K562 (cell line): ENCODE results near the gene SAT2. TPM values are rescaled to one million over a fixed set of nuclear protein-coding genes. Genes with fewer than 3 reads are reported as not detected.

Source experiments
- CBX1 ChIP-seq: sonication (generic); IDR thresholded peaks from 2 replicates; pipeline ENCODE4 v1.6.1; 2016; ENCODE audit warnings: antibody characterized with exemption, low read depth, mild to moderate bottlenecking
- CCNT2 ChIP-seq: IDR thresholded peaks from 2 replicates; pipeline ENCODE4 v1.6.1; 2011; ENCODE audit warnings: borderline replicate concordance, low read depth, mild to moderate bottlenecking, moderate library complexity, mixed read lengths, low read length; ENCODE audit not compliant: insufficient read length; ENCODE audit errors: extremely low read depth
- EHMT2 ChIP-seq: fragments of 450-650 bp; IDR thresholded peaks from 2 replicates; pipeline ENCODE4 v1.6.1; 2018; ENCODE audit warnings: antibody characterized with exemption
- ESRRB ChIP-seq: fragments of 250-450 bp; sonication (Bioruptor Pico); IDR thresholded peaks from 2 replicates; pipeline ENCODE4 v1.5.0; 2020; ENCODE audit warnings: mild to moderate bottlenecking, moderate library complexity, borderline replicate concordance
- FOS ChIP-seq: IDR thresholded peaks from 3 replicates; pipeline ENCODE4 v1.6.1; 2011; ENCODE audit not compliant: insufficient read length; ENCODE audit errors: extremely low read depth
- HDAC1 ChIP-seq, 2 experiments: fragments of 450-650 bp; IDR thresholded peaks; 2 replicates each; pipeline ENCODE4 v1.6.1; 2016 to 2017; ENCODE audit warnings: inconsistent platforms in 1 of 2, mild to moderate bottlenecking in 1 of 2, moderate library complexity in 1 of 2
- L3MBTL2 ChIP-seq: fragments of 450-650 bp; IDR thresholded peaks from 2 replicates; pipeline ENCODE4 v1.6.1; 2016; ENCODE audit warnings: mild to moderate bottlenecking, moderate library complexity
- MYBL2 ChIP-seq, 2 experiments: fragments of 450-650 bp in 1 of 2; sonication (generic) in 1 of 2; formaldehyde crosslinking in 1 of 2; IDR thresholded peaks; 2 replicates each; pipeline versions ENCODE4 v1.6.1 to v1.8.1; 2017 to 2022; ENCODE audit warnings: borderline replicate concordance in 1 of 2, inconsistent platforms in 1 of 2, low read depth in 1 of 2, mild to moderate bottlenecking in 1 of 2, missing genetic modification reagents in 1 of 2, moderate library complexity in 1 of 2
- NR3C1 ChIP-seq: sonication (generic); formaldehyde crosslinking; IDR thresholded peaks from 2 replicates; pipeline ENCODE4 v1.8.1; 2022; ENCODE audit warnings: missing genetic modification reagents
- RREB1 ChIP-seq: fragments of 250-450 bp; sonication (Bioruptor Pico); IDR thresholded peaks from 2 replicates; pipeline ENCODE4 v1.4.0; 2020
- SIN3A ChIP-seq, 2 experiments: fragments of 150-350 bp in 1 of 2; IDR thresholded peaks; 2 replicates each; pipeline ENCODE4 v1.6.1; 2011 to 2016; ENCODE audit warnings: borderline replicate concordance in 2 of 2, low read depth in 2 of 2, low read length in 2 of 2, mild to moderate bottlenecking in 2 of 2, moderate library complexity in 2 of 2; ENCODE audit not compliant: control insufficient read depth in 1 of 2
- TAF9B ChIP-seq: fragments of 450-650 bp; IDR thresholded peaks from 2 replicates; pipeline ENCODE4 v1.6.1; 2018; ENCODE audit warnings: mild to moderate bottlenecking; ENCODE audit not compliant: partially characterized antibody
- ZBTB2 ChIP-seq: fragments of 450-650 bp; IDR thresholded peaks from 2 replicates; pipeline ENCODE4 v1.6.1; 2016; ENCODE audit warnings: antibody characterized with exemption
- ZNF217 ChIP-seq: sonication (generic); formaldehyde crosslinking; IDR thresholded peaks from 2 replicates; pipeline ENCODE4 v1.8.0; 2022; ENCODE audit warnings: mild to moderate bottlenecking, missing genetic modification reagents
- ZNF436 ChIP-seq: fragments of 250-450, 450-650 bp; sonication (Bioruptor Pico); formaldehyde crosslinking; IDR thresholded peaks from 2 replicates; pipeline ENCODE4 v1.7.0; 2020; ENCODE audit warnings: mild to moderate bottlenecking
- ZNF518B ChIP-seq: fragments of 250-450 bp; sonication (Bioruptor Pico); IDR thresholded peaks from 2 replicates; pipeline ENCODE4 v1.5.0; 2021; ENCODE audit warnings: mild to moderate bottlenecking, moderate library complexity
- polyA plus RNA-seq, 8 experiments: library from polyadenylated mRNA; depleted of rRNA in 4 of 8; stranded (reverse) in 5 of 8; unstranded in 3 of 8; fragments of >200 nt; fragmentation: Nextera tagmentation in 2 of 8; fragmentation: Illumina TruSeq in 1 of 8; extraction: Ambion mirVana in 2 of 8; extraction: Trizol in 1 of 8; gene quantifications; 2 replicates each; pipeline versions ENCODE4 v1.2.1 to v1.2.3, GENCODE V29; 2011 to 2014; ENCODE audit warnings: inconsistent platforms in 1 of 8, missing spikeins in 1 of 8
- total RNA-seq, 7 experiments: library from RNA; depleted of rRNA in 6 of 7; stranded (reverse); fragments of >200 nt in 6 of 7; fragmentation: Illumina TruSeq in 2 of 7; extraction: Trizol in 2 of 7; gene quantifications; 2 replicates each; pipeline versions ENCODE4 v1.2.1 to v1.2.3, GENCODE V29; 2011 to 2021; ENCODE audit warnings: low replicate concordance in 1 of 7

SAT2 gene
- total and polyA plus RNA-seq, 9 of the 15 experiments (the other 6 are each of a cell fraction or from before 2014, with no cell fraction given), result 2.0 to 8.0 (median 5.3) TPM

GRCh38 chr17:7614425-7615264 lies 13.0 kb downstream of the SAT2 start, which contains the start of gene FXR2 (continued):
- TF ChIP-seq RREB1 (no peak), L3MBTL2 (no peak), CCNT2 (peak; percentile 61), EHMT2 (no peak), HDAC1 (IDR thresholded peaks at IDR 0.05) (no peak), ESRRB (CRISPR knock-in tag) (no peak), ZBTB2 (no peak), TAF9B (no peak), ZNF217 (CRISPR knock-in tag) (no peak), CBX1 (no peak), SIN3A (IDR thresholded peaks at IDR 0.05; ENCODE audit: borderline replicate concordance in 2 of 2, control insufficient read depth in 1 of 2, low read depth in 2 of 2, low read length in 2 of 2) (no peak), ZNF518B (CRISPR knock-in tag) (no peak), NR3C1 (CRISPR knock-in tag) (no peak), ZNF436 (no peak), MYBL2 (IDR thresholded peaks at IDR 0.05; ENCODE audit: low read depth) (no peak), MYBL2 (CRISPR knock-in tag; IDR thresholded peaks at IDR 0.05; ENCODE audit: borderline replicate concordance) (no peak), FOS (peak; percentile 80)
